Sciatic nerve (tissue), 2 donors: ENCODE results near the gene PDCD11. TPM values are rescaled to one million over a fixed set of nuclear protein-coding genes. Genes with fewer than 3 reads are reported as not detected.

Source experiments
- ATAC-seq: fragments of 200-7000 bp; cut with Tn5 transposase; one replicate; pipeline ENCODE4 v1.9.1; 2020; ENCODE audit warnings: mild to moderate bottlenecking, moderate library complexity
- DNase-seq: peaks from one replicate; pipeline ENCODE4 v3.0.0-alpha.2; 2020; ENCODE audit warnings: low spot score
- intact Hi-C: fragments of 100-400 bp; cut with DNase I; formaldehyde crosslinking; loops from one replicate; pipeline ENCODE4 v1.14.2; 2022
- microRNA-seq: library from miRNA; unstranded; fragments of <30 nt; microRNA quantifications from one replicate; pipeline ENCODE4 v1.2.0, GENCODE V29; 2020
- total RNA-seq: library from RNA; stranded (reverse); fragmentation: NEBNext Ultra II Directional; extraction: Animal tissue kit (Norgen Biotek cat#: 25700); gene quantifications from one replicate; pipeline ENCODE4 v1.2.1, GENCODE V29; 2021
- donor health status: DM: no; HTN: no; CAD: no.
- donor health status: DM: no; HTN: no; CAD: no.

The PDCD11 gene
- total RNA-seq, 1 donor from 2014 or later = 21.0 TPM

- ATAC-seq = peak; percentile 81
- intact Hi-C loops = no loop called here
- no peak for DNase-seq
Observed at GRCh38 chr10:103491729-103492364, 95.4 kb downstream of the PDCD11 start.

DNA sequence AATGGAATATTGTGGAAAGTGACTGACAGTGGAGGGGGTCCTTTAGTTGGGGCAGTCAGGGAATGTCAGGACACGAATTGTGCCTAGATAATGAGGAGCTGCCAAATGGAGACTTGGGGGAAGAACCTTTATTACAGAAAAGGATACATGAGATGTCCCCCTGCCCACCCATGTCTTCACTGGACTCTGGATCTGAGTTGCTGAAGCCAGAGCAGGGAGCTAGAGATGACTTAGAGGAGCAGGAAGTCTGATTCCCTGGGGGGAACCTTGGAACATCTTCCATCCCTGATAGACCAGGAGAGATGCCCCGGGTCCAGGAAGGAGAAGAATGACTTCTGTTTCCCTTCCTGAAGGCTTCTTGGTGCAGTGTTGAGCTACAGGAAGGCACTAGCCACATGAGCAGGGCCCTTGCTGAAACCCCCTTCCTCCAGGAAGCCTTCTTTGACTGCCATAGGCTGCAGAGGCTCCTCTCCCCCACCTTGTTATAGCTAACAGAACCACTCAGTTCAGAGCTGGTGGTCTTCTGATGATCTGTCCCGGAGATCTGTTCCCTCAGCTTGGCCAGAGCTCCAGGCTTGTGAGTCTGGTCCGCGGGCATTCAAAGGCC, 96.3 kb downstream of the PDCD11 start:
- intact Hi-C loops = no loop called here
- no peak for ATAC-seq

DNA sequence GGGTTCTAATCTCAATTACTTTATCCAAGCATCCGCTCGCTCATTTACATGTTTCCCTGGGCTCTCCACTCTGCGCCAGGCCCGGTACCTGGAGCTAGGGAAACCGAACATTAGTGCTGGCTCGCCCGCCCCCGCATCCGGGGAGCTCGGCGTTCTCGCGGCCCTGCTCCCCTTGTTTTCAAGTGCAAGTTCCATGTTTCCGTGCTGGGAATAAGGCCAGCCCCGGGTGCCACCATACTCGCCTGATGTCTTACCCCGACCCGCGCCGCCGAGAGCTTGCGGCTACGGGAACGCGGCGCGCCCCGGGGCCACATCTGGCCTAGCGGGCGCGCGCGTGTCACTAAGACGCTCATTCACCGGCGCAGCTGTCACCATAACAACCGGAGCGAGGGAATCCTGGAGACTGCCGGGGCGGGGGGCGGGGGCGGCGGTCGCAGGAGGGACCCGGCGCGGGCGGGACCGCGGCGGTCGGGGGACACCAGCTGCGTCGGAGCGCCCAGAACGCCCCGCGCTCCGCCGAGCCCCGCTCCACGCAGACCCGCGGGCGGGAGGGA, 97.0 kb downstream of the PDCD11 start, which contains the start of gene NEURL1:
NEURL1 (plus strand) TSS at position 344 of the 554 bp plus-strand sequence. CDS start 683 bp downstream, outside the sequence.
- no peak for DNase-seq
- peak; percentile 44 for ATAC-seq
- intact Hi-C loops = no loop called here

More for the DNA sequence above, 96.3 kb downstream of the PDCD11 start:
- DNase-seq = no peak

GRCh38 chr10:103493916-103494877, 97.8 kb downstream of the PDCD11 start:
- DNase-seq = no peak
- no peak for ATAC-seq
- intact Hi-C loops = no loop called here

DNA sequence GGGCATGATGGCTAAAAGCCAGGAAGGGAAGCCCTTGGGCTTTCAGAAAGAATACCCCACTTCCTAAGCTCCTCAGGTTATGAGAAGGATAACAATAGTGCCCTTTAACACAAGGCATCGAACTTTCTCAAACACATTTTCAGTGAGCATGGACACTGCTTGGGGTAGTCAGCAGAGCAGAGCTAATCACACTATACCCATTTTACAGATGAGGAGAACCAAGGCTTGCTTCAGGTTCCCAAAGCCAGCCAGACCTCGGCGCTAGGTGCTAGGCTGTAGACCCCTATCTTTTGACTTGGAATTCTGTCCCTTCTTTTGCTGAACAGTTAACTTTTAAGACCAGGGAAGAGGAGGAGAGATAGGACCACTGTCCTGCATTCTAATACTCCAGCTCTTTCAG, 98.9 kb downstream of the PDCD11 start:
- intact Hi-C loops = no loop called here
- no peak for DNase-seq
- ATAC-seq = no peak

Small RNA genes lying within 50 kb of the gene (microRNA-seq; reads per million reads assigned to microRNA genes)
- 405 reads per million, percentile 73 among the genes with 10 or more reads in this experiment for gene MIR1307

Other genes starting within 250 kb of the PDCD11 start
- gene NT5C2, start 203.4 kb upstream of the PDCD11 start, total RNA-seq = 89.9 TPM
- gene RPEL1, start 150.7 kb upstream of the PDCD11 start, total RNA-seq = not detected
- not detected for gene INA, start 119.5 kb upstream of the PDCD11 start, total RNA-seq
- 10.2 TPM for gene PCGF6, start 45.5 kb upstream of the PDCD11 start, total RNA-seq
- 4.7 TPM for gene TAF5, start 28.6 kb upstream of the PDCD11 start, total RNA-seq
- 195 TPM for gene ATP5MK, start 151 bp upstream of the PDCD11 start, total RNA-seq
- gene CALHM2, start 55.7 kb downstream of the PDCD11 start, total RNA-seq = 46.3 TPM
- not detected for gene CALHM1, start 62.3 kb downstream of the PDCD11 start, total RNA-seq
- gene CALHM3, start 82.6 kb downstream of the PDCD11 start, total RNA-seq = not detected
- gene NEURL1, start 97.1 kb downstream of the PDCD11 start, total RNA-seq = 0.36 TPM